Activated naive CD4-positive, alpha-beta T cell treated with Interleukin-2 at 50 U/mL for 16 hours (primary cell): ENCODE measurements around the gene HLA-B.
"Not testable (repeated sequence)": the region's sequence is repeated elsewhere in the genome, so short reads cannot be mapped to it uniquely, and the experiment has no call there.

ENCODE experiments used
- DNase-seq: peaks from one replicate; pipeline ENCODE4 v3.0.0-alpha.2; 2020

HLA-B gene

DNA sequence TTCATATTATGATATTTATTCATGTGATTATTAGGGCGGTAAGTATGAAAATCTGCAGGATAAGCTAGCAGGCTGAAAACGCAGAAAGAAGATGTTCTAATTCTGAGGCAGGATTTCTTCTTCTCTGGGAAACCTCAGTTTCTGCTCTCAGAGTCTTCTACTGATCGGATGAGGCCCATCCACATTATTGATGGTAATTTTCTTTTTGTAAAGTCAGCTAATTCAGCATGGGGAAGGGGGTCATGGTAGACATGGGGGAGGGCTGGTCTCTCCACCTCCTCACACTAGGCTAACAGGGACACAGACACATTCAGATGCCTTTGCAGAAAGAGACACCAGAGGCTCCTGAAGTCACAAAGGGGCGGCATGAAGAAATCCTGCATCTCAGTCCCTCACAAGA lies 24.7 kb upstream of the HLA-B start:
- DNase-seq, result no peak

DNA sequence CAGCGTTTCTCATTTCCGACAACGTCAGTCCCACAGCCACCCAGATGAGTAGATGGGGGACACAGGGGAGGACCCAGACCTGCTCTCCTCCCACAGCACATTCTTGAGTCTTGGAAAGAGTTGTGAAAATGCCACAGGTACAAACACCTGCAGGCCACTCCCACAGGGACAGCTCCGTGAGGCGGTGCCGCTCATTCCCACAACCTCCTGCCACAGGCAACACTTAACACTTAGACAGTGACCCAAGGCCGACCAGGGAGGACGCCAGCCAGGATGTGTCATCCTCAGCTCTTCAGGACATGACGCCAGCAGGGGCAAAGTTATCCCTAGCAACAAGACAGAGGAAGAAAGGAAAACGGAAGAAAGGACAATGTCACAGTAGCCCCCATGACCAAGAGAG lies 22.9 kb upstream of the HLA-B start:
- DNase-seq, result no peak

DNA sequence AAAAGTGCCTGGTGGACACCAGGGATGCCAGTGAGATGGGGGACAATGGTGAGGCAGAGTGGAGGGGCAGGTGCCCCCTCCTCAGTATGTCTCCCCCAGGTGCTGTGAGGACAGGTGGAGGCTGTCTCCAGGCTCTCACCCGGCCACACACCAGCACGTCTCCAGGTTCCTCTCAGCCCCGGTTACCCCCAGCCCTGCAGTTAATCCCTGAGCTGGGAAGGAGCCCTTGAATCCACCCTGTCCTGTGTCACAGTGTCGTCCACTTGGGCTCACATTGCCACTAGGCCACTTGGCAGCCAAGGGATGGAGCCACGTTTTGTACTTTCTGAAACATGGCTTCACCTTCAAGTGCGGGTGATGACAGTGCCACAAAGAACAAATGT lies 21.7 kb upstream of the HLA-B start:
- DNase-seq, result no peak

DNA sequence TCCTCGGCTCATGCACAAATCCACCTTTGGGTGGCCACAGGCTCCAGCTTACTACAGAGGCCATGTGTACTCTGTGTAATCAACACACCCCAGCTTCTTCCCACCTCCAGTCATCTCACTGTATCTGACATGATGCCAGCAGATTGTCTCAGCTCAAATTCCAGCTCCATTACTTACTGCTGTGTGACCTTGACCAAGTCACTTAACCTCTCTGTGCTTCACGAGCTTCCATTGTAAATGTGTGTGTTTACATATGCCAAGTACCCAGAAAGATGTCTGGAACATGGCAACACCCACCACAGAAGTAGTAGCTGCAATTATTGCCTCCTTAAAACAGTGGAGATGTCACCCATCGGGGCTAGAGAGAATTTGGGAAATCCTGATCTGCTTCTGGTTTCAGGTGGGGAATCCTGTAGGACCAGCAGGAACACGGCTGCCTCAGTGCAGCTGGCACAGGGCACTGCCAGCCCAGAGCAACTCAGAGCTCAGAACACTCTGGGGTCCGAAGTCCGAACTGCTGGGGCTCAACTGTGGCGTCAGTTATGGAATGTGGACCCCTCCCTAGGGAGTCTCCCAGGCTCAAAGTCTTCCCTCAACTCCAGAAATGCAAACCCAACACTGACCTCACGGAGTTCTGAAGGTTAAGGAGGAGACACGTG lies 21.2 kb upstream of the HLA-B start:
- DNase-seq, result no peak

DNA sequence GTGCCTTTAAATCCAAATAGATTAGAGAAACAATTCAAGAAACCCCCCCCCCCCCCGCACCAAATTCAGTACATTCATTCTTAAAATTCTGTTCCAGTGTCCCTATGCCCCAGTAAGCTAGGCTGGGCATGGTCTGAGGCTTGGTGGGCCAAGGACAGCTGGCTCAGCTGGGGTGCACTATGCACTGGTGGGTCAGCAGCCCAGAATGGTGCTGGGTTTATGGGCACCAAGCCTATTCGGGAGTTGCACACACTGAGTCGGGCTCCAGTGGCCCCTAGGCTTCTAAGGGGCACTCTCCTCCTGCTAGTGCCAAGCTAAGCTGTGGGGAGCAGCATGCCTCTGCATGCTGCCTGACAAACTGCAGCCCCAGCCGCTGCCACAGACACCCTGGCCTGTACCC lies 20.1 kb upstream of the HLA-B start:
- no peak for DNase-seq

DNA sequence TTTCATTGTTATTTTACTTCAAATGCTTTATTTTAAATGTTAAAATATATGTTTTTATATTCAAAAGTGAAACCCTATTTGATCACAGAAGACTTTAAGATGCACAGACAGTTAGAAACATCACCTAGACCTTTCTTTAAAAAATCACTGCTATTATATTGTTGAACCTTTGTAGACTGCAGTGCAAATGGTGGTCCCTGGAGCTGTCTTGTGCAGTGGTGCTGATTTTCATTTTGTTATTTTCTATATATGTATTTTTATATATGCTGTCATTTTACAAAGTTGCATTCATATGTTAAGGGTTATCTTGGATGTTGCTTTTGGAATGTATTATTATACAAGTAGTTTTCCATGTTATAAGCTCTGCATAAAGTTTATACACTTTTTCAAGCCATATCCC lies 18.7 kb upstream of the HLA-B start:
- DNase-seq, result no peak

DNA sequence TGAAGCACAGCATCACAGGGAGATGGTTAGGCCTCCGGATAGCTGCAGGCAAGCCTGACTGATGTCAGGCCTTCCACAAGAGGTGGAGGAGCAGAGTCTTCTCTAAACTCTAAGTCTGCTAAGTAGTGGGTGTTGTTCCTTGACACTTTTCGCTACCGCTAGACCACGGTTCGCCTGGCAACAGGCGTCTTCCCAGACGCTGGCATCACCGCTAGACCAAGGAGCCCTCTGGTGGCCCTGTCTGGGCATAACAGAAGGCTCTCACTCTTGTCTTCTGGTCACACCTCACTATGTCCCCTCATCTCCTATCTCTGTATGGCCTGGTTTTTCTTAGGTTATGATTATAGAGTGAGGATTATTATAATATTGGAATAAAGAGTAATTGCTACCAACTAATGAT lies 17.1 kb upstream of the HLA-B start:
- DNase-seq, result not testable (repeated sequence)

DNA sequence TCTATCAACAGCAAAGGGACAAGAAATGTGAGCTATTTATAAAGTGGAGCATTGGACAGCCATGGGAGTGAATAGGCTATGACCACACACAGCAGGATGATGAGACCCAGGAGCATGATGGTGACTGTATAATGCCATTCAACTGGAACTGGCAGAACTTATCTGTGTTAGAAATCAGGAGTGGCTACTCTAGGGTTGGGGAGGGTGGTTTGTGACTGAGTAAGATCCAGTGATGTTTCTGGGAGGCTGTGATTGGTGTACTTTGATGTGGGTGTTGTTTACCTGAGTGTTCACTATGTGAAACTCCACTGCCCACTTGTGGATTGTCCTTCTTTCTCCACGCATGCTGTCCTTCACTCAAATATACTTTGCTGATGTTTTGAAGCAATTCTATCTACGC lies 11.5 kb upstream of the HLA-B start:
- no peak for DNase-seq

DNA sequence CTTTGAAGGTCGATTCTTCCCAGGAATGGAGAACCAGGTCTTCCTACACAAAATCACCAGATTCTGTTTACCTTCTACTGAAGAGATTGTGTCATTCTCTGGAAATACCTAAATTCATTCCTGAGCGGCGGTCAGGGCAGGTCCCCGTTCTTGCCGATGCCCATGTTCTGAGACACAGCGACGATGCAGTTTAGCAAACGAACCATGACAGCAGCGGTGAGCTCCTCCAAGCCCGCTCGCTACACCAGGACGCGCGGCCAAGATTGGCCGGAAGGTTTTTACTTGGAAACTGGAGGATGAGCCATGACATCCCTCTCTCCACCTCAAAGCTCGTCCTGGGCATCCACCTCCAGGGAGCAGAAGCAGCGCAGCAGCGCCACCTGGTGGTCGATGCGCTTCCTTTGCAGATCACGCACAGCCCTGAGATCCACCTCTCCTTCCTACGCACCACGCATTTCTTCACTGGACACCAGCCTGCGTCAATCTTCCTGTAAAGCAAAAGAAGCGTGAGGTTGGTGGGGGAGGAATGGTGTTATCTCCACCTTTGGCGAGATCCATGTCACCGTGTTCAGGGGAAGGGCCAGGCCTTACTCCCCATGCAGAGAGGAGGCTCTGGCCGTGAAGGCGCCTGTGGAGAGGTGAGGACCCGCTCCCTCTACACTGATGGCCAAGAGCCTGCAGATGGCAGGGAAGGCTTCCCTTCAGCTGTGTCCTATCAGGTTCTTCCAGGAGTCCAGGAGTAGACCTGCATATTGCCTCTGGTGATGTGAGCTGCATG lies 9.9 kb upstream of the HLA-B start:
- peak; percentile 89 for DNase-seq

DNA sequence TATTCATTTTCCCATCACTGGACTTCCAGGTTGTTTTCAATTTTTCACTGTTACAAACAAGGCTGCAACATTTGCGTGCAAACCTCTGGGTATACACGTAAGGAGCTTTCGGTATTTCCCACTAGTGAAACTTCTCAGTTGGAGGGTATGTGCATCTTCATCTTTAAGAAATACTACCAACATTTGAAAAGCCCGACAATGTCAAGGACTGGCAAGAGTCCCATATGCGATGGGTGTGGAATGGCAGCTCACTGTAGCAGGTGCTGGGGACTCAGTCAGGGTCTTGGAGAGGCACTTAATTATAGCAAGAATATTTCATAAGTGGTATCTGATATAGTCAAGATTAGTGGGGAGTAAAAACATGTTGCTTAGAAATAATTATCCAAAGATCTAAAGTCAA lies 8.9 kb upstream of the HLA-B start:
- no peak for DNase-seq

DNA sequence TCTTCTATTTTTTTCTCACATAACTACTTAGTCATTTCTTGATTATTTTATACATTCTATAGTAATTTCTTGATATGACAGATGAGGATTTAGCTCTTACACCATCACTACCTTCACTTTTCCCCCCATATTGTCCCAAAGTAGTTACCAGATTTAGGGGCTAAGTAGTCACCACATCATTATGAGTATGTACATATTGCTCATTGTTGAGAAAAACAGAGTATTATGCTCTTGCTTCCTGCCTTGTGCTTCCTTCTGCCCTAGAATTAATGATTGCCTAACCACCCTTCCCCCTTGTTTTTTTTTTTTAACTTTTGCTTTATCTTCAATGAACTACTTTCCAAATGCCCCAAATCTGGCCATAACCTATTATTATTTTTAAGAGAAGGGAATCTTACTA lies 6.8 kb upstream of the HLA-B start:
- no peak for DNase-seq

DNA sequence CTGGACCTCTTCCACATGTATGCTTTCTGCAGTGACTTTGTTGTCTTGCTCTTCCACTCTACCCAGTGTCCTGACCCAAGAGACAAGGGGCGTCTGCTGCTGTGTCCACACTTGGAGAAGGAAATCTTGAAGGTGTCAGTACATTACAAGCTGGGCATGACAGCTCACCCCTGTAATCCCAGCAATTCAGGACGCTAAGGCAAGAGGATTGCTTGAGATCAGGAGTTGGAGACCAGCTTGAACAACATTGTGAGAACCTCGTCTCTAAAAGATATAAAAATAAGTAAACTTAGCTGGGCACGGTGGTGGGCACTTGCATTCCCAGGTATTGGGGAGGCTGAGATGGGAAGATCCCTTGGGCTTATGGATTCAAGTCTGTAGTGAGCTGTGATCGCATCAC lies 5.8 kb upstream of the HLA-B start:
- DNase-seq, result no peak

DNA sequence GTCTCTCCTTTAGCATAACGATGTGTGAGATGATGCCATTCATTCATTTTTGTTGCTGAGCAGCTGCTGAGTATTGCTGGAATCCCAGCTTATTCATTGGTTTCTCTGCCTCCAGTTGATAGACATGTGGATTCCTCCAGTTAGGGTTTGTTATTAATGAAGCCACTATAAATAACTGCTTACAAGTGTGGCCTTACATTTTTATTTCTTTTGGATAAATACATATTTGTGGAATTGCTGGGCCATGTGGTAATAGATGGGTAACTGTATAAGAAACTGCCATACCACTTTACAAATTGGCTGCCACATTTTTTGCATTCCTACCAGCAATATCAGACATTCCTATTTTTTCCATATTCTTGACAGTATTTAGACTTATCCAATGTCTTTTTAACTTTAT lies 2.6 kb upstream of the HLA-B start:
- DNase-seq, result no peak

DNA sequence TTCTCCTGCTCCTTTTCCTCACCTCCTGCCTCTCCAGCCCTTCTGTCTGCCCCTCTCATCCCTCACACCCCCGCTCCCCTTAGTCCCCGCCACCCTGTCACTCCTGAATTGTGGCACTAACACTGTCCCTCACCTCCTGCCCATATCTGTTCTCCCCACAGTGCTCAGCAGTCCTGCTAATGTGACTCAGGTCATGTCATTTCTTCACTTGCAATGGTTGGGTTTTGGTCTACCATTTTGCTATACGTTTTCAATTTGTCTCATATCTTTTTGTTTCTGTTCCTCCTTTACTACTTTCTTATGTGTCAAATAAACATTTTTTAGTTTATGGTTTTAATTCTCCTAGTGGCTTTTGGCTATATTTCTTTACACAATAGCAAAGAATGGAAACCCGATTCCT lies 1.3 kb upstream of the HLA-B start:
- no peak for DNase-seq

DNA sequence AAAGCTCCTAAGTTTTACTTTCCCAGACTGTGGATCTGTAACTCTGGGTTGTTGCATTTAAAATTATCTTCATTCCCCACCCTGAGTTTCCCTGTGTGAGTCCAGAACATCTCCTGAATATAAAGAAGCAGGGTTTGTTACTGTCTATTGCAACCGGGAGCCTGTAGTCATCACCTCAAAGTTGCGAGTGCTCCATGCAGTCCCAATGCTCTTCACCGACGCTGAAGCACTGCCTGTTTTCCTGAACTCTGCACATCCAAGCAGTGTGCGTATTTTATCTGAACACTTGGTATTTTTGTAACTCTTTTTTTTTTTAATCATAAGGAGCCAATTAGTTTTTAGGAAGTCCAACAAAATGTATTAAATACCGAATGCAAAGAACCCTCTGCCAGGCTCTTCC lies 907 bp upstream of the HLA-B start:
- DNase-seq, result no peak

DNA sequence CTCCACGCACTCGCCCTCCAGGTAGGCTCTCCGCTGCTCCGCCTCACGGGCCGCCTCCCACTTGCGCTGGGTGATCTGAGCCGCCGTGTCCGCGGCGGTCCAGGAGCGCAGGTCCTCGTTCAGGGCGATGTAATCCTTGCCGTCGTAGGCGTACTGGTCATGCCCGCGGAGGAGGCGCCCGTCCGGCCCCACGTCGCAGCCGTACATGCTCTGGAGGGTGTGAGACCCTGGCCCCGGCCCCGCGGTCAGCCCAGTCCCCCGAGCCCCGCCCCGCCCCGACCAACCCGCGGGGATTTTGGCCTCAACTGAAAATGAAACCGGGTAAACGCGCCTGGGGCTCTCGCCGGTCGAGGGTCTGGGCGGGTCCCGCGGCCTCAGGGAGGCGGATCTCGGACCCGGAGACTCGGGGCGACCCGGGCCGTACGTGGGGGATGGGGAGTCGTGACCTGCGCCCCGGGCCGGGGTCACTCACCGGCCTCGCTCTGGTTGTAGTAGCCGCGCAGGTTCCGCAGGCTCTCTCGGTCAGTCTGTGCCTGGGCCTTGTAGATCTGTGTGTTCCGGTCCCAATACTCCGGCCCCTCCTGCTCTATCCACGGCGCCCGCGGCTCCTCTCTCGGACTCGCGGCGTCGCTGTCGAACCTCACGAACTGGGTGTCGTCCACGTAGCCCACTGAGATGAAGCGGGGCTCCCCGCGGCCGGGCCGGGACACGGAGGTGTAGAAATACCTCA lies 598 bp downstream of the HLA-B start:
- peak; percentile 66 for DNase-seq

DNA sequence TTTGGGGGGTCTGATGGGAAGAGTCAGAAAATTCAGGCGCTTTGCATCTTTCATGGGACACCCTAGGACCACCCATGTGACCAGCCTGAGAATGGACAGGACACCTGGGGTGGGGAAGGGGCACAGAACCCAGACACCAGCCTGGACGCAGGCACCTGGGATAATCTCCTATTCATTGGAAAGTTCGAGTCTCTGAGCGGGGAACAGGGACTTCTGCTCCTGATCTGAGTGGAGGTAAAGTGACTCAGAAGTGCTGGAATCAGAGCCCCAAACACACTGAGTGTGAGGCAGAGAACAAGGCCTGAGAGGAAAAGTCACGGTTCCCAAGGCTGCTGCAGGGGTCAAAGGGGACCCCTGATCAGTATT lies 1.4 kb downstream of the HLA-B start:
- DNase-seq, result no peak

DNA sequence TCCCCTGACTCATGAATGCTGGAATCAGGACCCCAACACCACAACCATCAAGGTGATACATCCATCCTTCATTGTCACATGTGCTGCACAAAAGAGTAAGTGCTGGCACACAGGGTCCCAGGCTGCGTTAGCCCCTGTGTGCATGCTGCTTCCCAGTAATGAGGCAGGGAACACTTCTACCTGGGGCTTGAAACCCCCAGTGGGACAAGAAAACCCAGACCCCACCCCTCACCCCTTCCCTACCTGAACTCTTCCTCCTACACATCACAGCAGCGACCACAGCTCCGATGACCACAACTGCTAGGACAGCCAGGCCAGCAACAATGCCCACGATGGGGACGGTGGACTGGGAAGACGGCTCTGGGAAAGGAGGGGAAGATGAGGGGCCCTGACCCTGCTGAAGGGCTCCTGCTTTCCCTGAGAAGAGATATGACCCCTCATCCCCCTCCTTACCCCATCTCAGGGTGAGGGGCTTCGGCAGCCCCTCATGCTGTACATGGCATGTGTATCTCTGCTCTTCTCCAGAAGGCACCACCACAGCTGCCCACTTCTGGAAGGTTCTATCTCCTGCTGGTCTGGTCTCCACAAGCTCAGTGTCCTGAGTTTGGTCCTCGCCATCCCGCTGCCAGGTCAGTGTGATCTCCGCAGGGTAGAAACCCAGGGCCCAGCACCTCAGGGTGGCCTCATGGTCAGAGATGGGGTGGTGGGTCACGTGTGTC lies 2.0 kb downstream of the HLA-B start:
- no peak for DNase-seq

DNA sequence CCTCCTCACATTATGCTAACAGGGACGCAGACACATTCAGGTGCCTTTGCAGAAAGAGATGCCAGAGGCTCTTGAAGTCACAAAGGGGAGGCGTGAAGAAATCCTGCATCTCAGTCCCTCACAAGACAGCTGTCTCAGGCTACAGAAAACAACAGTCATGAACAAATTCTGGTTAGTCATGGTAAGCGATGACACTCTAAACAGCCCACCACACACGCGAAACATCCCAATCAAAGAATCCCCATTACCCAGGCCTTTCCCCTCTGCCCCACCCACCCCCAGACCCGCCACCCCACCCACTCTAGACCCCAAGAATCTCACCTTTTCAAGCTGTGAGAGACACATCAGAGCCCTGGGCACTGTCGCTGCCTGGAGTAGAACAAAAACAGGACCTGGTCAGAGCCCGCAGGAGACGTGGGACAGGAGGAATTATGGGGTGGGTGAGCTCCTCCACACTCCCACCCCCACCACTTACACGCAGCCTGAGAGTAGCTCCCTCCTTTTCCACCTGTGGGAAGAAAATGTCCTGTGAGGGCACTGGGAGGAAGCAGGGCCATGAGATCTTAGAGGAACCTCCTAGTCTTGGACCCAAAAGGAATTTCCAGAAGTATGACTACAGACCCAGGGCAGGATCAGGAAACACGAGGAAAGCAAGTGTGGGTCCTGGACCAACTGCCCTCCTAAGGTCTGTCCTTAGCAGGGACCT lies 2.7 kb downstream of the HLA-B start:
- DNase-seq, result peak; percentile 22

DNA sequence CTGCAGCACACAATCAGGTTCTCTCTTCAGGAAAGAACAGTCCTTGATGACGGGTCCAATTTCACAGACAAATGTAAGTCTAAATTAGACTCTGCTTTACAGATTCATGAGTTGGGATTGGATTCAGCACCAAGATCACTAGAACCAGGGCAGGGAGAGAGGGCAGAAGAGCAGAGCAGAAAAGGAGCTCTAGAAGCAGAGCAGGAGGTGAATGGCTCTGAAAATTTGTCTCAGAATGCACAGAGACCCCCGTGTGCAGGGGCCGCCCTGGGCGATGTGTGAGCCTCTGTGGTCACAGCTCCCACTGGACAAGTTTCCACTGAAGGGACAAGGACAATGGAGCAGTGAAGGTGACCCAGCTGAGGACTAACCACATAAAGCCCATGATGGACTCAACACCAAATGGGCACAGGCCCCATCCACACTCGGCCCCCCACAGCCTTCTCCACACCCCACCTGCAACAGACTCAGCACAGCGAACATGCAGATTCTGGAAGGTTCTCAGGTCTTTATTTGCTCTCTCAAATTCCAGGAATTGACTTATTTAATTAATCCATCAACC lies 3.5 kb downstream of the HLA-B start:
- no peak for DNase-seq

DNA sequence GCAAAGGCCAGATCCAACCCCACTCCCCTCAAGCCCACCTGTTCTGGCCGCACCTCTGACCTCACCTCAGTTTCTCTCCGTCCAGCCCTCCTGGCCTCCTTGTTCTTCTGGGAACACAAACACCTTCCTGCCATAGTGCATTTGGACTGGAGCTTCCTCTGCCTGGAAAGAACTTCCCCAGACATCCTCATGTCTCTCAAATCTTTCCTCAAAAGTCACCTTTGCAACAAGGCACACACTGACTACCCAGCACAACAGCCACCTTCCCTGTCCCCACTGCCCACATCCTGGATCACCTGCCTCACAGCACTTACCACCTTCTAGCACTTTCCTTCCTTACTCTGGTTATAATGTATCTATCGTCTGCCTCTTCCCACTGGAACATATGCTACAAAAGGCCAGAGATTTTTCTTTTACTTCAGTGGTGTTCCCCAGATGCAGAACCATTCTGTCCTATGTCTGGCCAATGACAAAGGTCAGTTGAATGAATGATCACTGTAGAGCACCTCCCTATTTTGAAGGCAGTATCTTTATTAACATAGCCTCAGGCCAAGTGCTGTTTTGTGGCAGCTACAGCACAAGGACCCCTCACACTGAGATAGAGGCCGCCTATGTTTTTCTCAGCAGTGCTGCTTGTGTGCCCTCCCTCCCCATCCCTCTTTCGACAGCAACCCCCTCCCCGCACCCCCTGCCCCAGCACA lies 4.1 kb downstream of the HLA-B start:
- peak; percentile 31 for DNase-seq

DNA sequence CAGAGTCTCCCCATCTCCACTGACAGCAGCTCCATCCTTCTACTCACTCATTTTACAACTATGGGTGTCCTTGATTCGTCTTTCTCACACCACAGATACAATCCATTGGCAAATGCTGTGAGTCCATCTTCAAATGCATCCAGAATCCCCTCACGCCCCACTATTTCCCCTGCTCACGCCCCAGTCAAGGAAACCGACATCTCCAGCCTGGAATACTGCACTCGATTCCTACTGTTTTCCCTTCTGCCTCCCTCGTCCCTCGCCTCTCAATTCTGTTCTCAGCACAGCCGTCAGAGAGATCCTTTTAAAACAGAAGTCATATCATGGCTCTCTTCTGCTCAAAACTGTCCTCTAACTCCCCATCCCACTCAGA lies 4.7 kb downstream of the HLA-B start:
- DNase-seq, result no peak
